Liver (tissue), 9 donors: ENCODE results near the gene GDF11. TPM values are rescaled to one million over a fixed set of nuclear protein-coding genes. Genes with fewer than 3 reads are reported as not detected.

ENCODE experiments used
- DNase-seq: peaks from one replicate; pipeline ENCODE4 v3.0.0-alpha.2; 2017; ENCODE audit warnings: low spot score
- H3K27ac ChIP-seq, 2 donors: one replicate each; pipeline ENCODE4 v1.7.0; 2013; ENCODE audit warnings: inconsistent platforms in 2 of 2, low read length in 2 of 2, control low read depth in 1 of 2, low read depth in 1 of 2, mild to moderate bottlenecking in 1 of 2
- H3K27me3 ChIP-seq, 4 donors: one replicate each; pipeline versions ENCODE4 v1.6.1 to v1.7.0; 2013; ENCODE audit warnings: low read length in 3 of 4, inconsistent platforms in 1 of 4, mild to moderate bottlenecking in 1 of 4, moderate library complexity in 1 of 4; ENCODE audit not compliant: control insufficient read depth in 4 of 4, insufficient read depth in 4 of 4
- H3K36me3 ChIP-seq, 4 donors: one replicate each; pipeline versions ENCODE4 v1.6.1 to v1.7.0; 2013; ENCODE audit warnings: low read length in 3 of 4, mild to moderate bottlenecking in 3 of 4, low read depth in 1 of 4, moderate library complexity in 1 of 4; ENCODE audit not compliant: control insufficient read depth in 4 of 4, insufficient read depth in 3 of 4
- H3K4me1 ChIP-seq, 4 donors: one replicate each; pipeline versions ENCODE4 v1.6.1 to v1.7.0; 2013; ENCODE audit warnings: low read length in 3 of 4, mild to moderate bottlenecking in 3 of 4, moderate library complexity in 1 of 4; ENCODE audit not compliant: control insufficient read depth in 4 of 4, insufficient read depth in 4 of 4
- H3K4me3 ChIP-seq, 3 donors: one replicate each; pipeline versions ENCODE4 v1.6.1 to v1.7.0; 2013; ENCODE audit warnings: low read length in 3 of 3, control low read depth in 1 of 3, low read depth in 1 of 3, mild to moderate bottlenecking in 1 of 3
- H3K9ac ChIP-seq, 2 donors: one replicate each; pipeline ENCODE4 v1.7.0; 2013; ENCODE audit warnings: low read length in 2 of 2, mild to moderate bottlenecking in 2 of 2, moderate library complexity in 2 of 2, control low read depth in 1 of 2, low read depth in 1 of 2
- H3K9me3 ChIP-seq, 4 donors: one replicate each; pipeline versions ENCODE4 v1.6.1 to v1.7.0; 2013; ENCODE audit warnings: low read length in 3 of 4; ENCODE audit not compliant: control insufficient read depth in 4 of 4
- CTCF ChIP-seq: fragments of 150-350 bp; IDR thresholded peaks from 2 replicates; pipeline ENCODE4 v1.5.1; 2017; ENCODE audit warnings: improper control_type of control experiment, low read depth, low read length; ENCODE audit not compliant: missing input control
- EGR1 ChIP-seq, 2 donors: IDR thresholded peaks; 2 replicates each; pipeline ENCODE4 v1.6.1; 2016 to 2018; ENCODE audit warnings: antibody characterized with exemption in 2 of 2, low read depth in 2 of 2
- FOXA1 ChIP-seq: IDR thresholded peaks from 2 replicates; pipeline ENCODE4 v1.6.1; 2016; ENCODE audit warnings: antibody characterized with exemption
- FOXA2 ChIP-seq: IDR thresholded peaks from 2 replicates; pipeline ENCODE4 v1.6.1; 2016; ENCODE audit warnings: antibody characterized with exemption
- GABPA ChIP-seq, 2 donors: IDR thresholded peaks in 1 of 2; conservative IDR thresholded peaks in 1 of 2; 2 replicates each; pipeline ENCODE4 v1.6.1; 2016; ENCODE audit warnings: antibody characterized with exemption in 2 of 2, mild to moderate bottlenecking in 1 of 2, moderate library complexity in 1 of 2
- HNF4A ChIP-seq, 2 donors: conservative IDR thresholded peaks; 2 replicates each; pipeline ENCODE4 v1.6.1; 2016; ENCODE audit warnings: antibody characterized with exemption in 2 of 2, mild to moderate bottlenecking in 2 of 2
- HNF4G ChIP-seq: IDR thresholded peaks from 2 replicates; pipeline ENCODE4 v1.6.1; 2016; ENCODE audit warnings: antibody characterized with exemption
- JUND ChIP-seq, 2 donors: IDR thresholded peaks; 2 replicates each; pipeline ENCODE4 v1.6.1; 2016; ENCODE audit warnings: antibody characterized with exemption in 2 of 2
- NR2F2 ChIP-seq: IDR thresholded peaks from 2 replicates; pipeline ENCODE4 v1.6.1; 2016; ENCODE audit warnings: antibody characterized with exemption
- RAD21 ChIP-seq, 2 donors: IDR thresholded peaks; 2 replicates each; pipeline ENCODE4 v1.6.1; 2016; ENCODE audit warnings: antibody characterized with exemption in 2 of 2, mild to moderate bottlenecking in 2 of 2
- REST ChIP-seq: IDR thresholded peaks from 2 replicates; pipeline ENCODE4 v1.6.1; 2016; ENCODE audit warnings: antibody characterized with exemption, mild to moderate bottlenecking
- RXRA ChIP-seq, 2 donors: IDR thresholded peaks; 2 replicates each; pipeline ENCODE4 v1.6.1; 2017 to 2018; ENCODE audit warnings: antibody characterized with exemption in 2 of 2, mild to moderate bottlenecking in 1 of 2
- SP1 ChIP-seq: IDR thresholded peaks from 2 replicates; pipeline ENCODE4 v1.6.1; 2018; ENCODE audit warnings: antibody characterized with exemption, mild to moderate bottlenecking
- TAF1 ChIP-seq: conservative IDR thresholded peaks from 2 replicates; pipeline ENCODE4 v1.6.1; 2016; ENCODE audit warnings: antibody characterized with exemption, mild to moderate bottlenecking
- YY1 ChIP-seq: IDR thresholded peaks from 2 replicates; pipeline ENCODE4 v1.6.1; 2016; ENCODE audit warnings: antibody characterized with exemption, mild to moderate bottlenecking
- WGBS: extraction: QIAGEN DNeasy Blood & Tissue Kit; methylation state at CpG from one replicate; pipeline ENCODE4 v1.1.7; 2013; 5-methylcytosine and 5-hydroxymethylcytosine counted together
- polyA plus RNA-seq, 2 donors: library from polyadenylated mRNA; stranded (reverse) in 1 of 2; unstranded in 1 of 2; fragments of 200-250 nt in 1 of 2; fragments of >200 nt in 1 of 2; fragmentation: Nextera tagmentation in 1 of 2; extraction: Ambion mirVana in 1 of 2; gene quantifications; one replicate each; pipeline versions ENCODE4 v1.2.1 to v1.2.3, GENCODE V29; 2013 to 2015
- total RNA-seq, 2 donors: library from RNA; depleted of rRNA; stranded (reverse); fragments of >200 nt; gene quantifications; one replicate each; pipeline ENCODE4 v1.2.3, GENCODE V29; 2014
- TF ChIP-seq, protein P1 (sequence below): IDR thresholded peaks from 2 replicates; pipeline ENCODE4 v1.6.1; 2016; ENCODE audit warnings: antibody characterized with exemption
- TF ChIP-seq, protein P2 (sequence below): IDR thresholded peaks from 2 replicates; pipeline ENCODE4 v1.6.1; 2016; ENCODE audit warnings: antibody characterized with exemption
- TF ChIP-seq, protein P3 (sequence below): IDR thresholded peaks from 2 replicates; pipeline ENCODE4 v1.6.1; 2016; ENCODE audit warnings: antibody characterized with exemption
- donor health status: healthy.
- donor health status: healthy.
- donor health status: healthy.
- donor health status: healthy.
- donor health status: healthy.

The GDF11 gene
- total and polyA plus RNA-seq, 4 donors = 0.40 to 5.0 (median 0.70) TPM

GRCh38 chr12:55745361-55746173 lies 2.6 kb downstream of the GDF11 start:
- no peak overlapping the region for H3K9ac ChIP-seq
- H3K4me3 ChIP-seq = no peak overlapping the region
- DNase-seq = peak; percentile 63
- no peaks in the 10 kb centered on the region for H3K36me3 ChIP-seq
- peaks cover 0 to 9% (median 5%) of the 10 kb centered on the region in 4 donors for H3K4me1 ChIP-seq
- WGBS = 33% methylated on average over 13 of the region's 13 CpGs
- TF ChIP-seq JUND (IDR thresholded peaks at IDR 0.05) = no peak
- no peak for TF ChIP-seq TAF1
- TF ChIP-seq FOXA2 = no peak
- TF ChIP-seq HNF4G = no peak
- H3K27me3 ChIP-seq = peaks cover 0 to 5% (median 0%) of the 10 kb centered on the region in 4 donors
- no peaks in the 10 kb centered on the region for H3K9me3 ChIP-seq
- no peak overlapping the region for H3K27ac ChIP-seq

GRCh38 chr12:55746174-55746912 lies 3.4 kb downstream of the GDF11 start:
- Histone ChIP-seq H3K4me1 (peaks cover 0 to 9% (median 5%) of the 10 kb centered on the region in 4 donors), H3K27ac (no peak overlapping the region), H3K9me3 (no peaks in the 10 kb centered on the region), H3K27me3 (peaks cover 0 to 5% (median 0%) of the 10 kb centered on the region in 4 donors), H3K4me3 (no peak overlapping the region), H3K9ac (no peak overlapping the region), H3K36me3 (peaks cover 0 to 5% (median 1%) of the 10 kb centered on the region in 4 donors)
- 44% methylated on average over 3 of the region's 3 CpGs for WGBS
- DNase-seq = no peak
- TF ChIP-seq YY1 = no peak
- TF ChIP-seq FOXA2 = no peak
- TF ChIP-seq EGR1 (IDR thresholded peaks at IDR 0.05; ENCODE audit: low read depth in 2 of 2) = no peak

DNA sequence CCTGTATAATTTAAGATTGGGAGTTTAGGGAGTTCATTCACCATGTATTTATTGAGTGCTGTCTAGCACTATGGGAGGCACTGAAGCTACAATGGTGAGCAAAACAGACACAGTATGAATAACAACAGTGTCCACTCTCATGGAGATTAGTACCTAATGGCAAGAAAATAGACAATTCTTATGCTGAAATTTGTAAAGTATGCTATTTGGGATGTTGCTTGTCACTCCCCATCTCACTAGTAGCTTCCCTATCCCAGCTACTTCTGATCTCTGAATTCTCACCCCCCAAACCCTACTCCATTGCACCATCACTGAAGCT lies 4.0 kb downstream of the GDF11 start:
- Histone ChIP-seq H3K4me1 (peaks cover 0 to 9% (median 5%) of the 10 kb centered on the region in 4 donors), H3K36me3 (peaks cover 0 to 10% (median 4%) of the 10 kb centered on the region in 4 donors), H3K27ac (no peak overlapping the region), H3K4me3 (no peak overlapping the region), H3K9me3 (no peaks in the 10 kb centered on the region), H3K9ac (no peak overlapping the region), H3K27me3 (peaks cover 0 to 3% (median 0%) of the 10 kb centered on the region in 4 donors)
- DNase-seq = no peak
- no peak for TF ChIP-seq CTCF
- no peak for TF ChIP-seq FOXA2
- TF ChIP-seq HNF4A (conservative IDR thresholded peaks at IDR 0.05) = no peak
- TF ChIP-seq GABPA (IDR thresholded peaks at IDR 0.05 in 1 of 2, conservative IDR thresholded peaks at IDR 0.05 in 1 of 2) = no peak
- TF ChIP-seq NR2F2 = no peak
- TF ChIP-seq EGR1 (IDR thresholded peaks at IDR 0.05; ENCODE audit: low read depth in 2 of 2) = no peak
- TF ChIP-seq, protein P1, sequence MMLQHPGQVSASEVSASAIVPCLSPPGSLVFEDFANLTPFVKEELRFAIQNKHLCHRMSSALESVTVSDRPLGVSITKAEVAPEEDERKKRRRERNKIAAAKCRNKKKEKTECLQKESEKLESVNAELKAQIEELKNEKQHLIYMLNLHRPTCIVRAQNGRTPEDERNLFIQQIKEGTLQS = no peak
- no peak for TF ChIP-seq JUND (IDR thresholded peaks at IDR 0.05)
- no peak for TF ChIP-seq REST
- no peak for TF ChIP-seq RAD21 (IDR thresholded peaks at IDR 0.05)
- no peak for TF ChIP-seq TAF1
- no peak for TF ChIP-seq HNF4G
- TF ChIP-seq, protein P2, sequence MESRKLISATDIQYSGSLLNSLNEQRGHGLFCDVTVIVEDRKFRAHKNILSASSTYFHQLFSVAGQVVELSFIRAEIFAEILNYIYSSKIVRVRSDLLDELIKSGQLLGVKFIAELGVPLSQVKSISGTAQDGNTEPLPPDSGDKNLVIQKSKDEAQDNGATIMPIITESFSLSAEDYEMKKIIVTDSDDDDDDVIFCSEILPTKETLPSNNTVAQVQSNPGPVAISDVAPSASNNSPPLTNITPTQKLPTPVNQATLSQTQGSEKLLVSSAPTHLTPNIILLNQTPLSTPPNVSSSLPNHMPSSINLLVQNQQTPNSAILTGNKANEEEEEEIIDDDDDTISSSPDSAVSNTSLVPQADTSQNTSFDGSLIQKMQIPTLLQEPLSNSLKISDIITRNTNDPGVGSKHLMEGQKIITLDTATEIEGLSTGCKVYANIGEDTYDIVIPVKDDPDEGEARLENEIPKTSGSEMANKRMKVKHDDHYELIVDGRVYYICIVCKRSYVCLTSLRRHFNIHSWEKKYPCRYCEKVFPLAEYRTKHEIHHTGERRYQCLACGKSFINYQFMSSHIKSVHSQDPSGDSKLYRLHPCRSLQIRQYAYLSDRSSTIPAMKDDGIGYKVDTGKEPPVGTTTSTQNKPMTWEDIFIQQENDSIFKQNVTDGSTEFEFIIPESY = no peak
- no peak for TF ChIP-seq SP1
- TF ChIP-seq, protein P3, sequence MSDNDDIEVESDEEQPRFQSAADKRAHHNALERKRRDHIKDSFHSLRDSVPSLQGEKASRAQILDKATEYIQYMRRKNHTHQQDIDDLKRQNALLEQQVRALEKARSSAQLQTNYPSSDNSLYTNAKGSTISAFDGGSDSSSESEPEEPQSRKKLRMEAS = no peak
- no peak for TF ChIP-seq YY1
- no peak for TF ChIP-seq FOXA1
- TF ChIP-seq RXRA (IDR thresholded peaks at IDR 0.05) = no peak
